Left lung (tissue), 10 donors: ENCODE data around the gene SPTBN4. TPM values are rescaled to one million over a fixed set of nuclear protein-coding genes. Genes with fewer than 3 reads are reported as not detected.
"Not testable (repeated sequence)": the region's sequence is repeated elsewhere in the genome, so short reads cannot be mapped to it uniquely, and the experiment has no call there.

ENCODE experiments used
- ATAC-seq: fragments of 200-7000 bp; cut with Tn5 transposase; one replicate; pipeline ENCODE4 v1.9.1; 2020; ENCODE audit warnings: moderate library complexity
- DNase-seq, 4 donors: peaks; one replicate each; pipeline ENCODE4 v3.0.0-alpha.2; 2013 to 2020
- H3K27ac ChIP-seq, 2 donors: fragments of 200-600 bp; sonication (generic) in 1 of 2; one replicate each; pipeline versions ENCODE4 v1.5.0 to v1.8.0; 2020 to 2021
- H3K27me3 ChIP-seq, 2 donors: fragments of 200-600 bp; sonication (generic) in 1 of 2; one replicate each; pipeline versions ENCODE4 v1.5.0 to v1.8.0; 2020 to 2021
- H3K36me3 ChIP-seq, 2 donors: fragments of 200-600 bp; sonication (generic) in 1 of 2; one replicate each; pipeline versions ENCODE4 v1.5.0 to v1.8.0; 2020 to 2021
- H3K4me1 ChIP-seq, 2 donors: fragments of 200-600 bp; one replicate each; pipeline ENCODE4 v1.8.0; 2021
- H3K4me3 ChIP-seq, 2 donors: fragments of 200-600 bp; sonication (generic) in 1 of 2; one replicate each; pipeline versions ENCODE4 v1.5.0 to v1.8.0; 2020 to 2021; ENCODE audit warnings: mild to moderate bottlenecking in 1 of 2
- H3K9me3 ChIP-seq, 2 donors: fragments of 200-600 bp; sonication (generic) in 1 of 2; one replicate each; pipeline versions ENCODE4 v1.5.0 to v1.8.0; 2020 to 2021
- intact Hi-C, 2 donors: fragments of 100-400 bp; cut with DNase I; formaldehyde crosslinking; loops; one replicate each; pipeline versions ENCODE4 v1.11.2 to v1.14.2; 2022
- polyA plus RNA-seq, 6 donors: library from polyadenylated mRNA; unstranded; fragments of 120-200 nt; gene quantifications; one replicate each; pipeline ENCODE4 v1.2.1, GENCODE V29; 2013; ENCODE audit not compliant: insufficient read length in 6 of 6
- total RNA-seq, 2 donors: library from RNA; stranded (reverse); fragmentation: NEBNext Ultra II Directional; extraction: Animal tissue kit (Norgen Biotek cat#: 25700); gene quantifications; one replicate each; pipeline ENCODE4 v1.2.1, GENCODE V29; 2021
- TF ChIP-seq, protein P1 (sequence below), 2 donors: fragments of 200-600 bp; sonication (generic) in 1 of 2; IDR thresholded peaks; one replicate each; pipeline versions ENCODE4 v1.5.0 to v1.8.0; 2021; ENCODE audit warnings: antibody characterized with exemption in 2 of 2
- donor health status: DM: no; HTN: yes; CAD: no.
- donor health status: DM: no; HTN: no; CAD: no.

The SPTBN4 gene
- total and polyA plus RNA-seq, 8 donors = 0.42 to 2.5 (median 1.3) TPM

DNA sequence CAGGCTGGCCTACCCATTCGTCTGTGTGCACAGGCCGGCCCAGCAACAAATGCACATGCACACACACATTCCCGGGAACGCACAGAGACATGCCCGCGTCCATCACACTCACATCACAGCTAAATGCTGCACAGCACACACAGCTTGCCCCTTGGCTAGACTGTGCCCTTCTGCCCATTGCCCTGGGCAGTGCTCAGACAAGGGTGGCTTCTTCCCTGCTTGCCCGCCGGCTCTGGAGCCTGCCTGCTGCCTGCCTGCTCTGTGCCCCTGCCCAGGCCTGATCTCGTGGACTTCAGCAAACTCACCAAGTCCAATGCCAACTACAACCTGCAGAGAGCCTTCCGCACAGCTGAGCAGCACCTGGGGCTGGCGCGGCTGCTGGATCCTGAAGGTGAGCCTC, 30.4 kb downstream of the SPTBN4 start:
- Histone ChIP-seq H3K4me3 (no peak overlapping the region), H3K9me3 (no peaks in the 10 kb centered on the region), H3K4me1 (no peaks in the 10 kb centered on the region), H3K36me3 (no peaks in the 10 kb centered on the region), H3K27ac (no peak overlapping the region), H3K27me3 (peaks cover 0 to 15% of the 10 kb centered on the region in 2 donors)
- TF ChIP-seq, protein P1, sequence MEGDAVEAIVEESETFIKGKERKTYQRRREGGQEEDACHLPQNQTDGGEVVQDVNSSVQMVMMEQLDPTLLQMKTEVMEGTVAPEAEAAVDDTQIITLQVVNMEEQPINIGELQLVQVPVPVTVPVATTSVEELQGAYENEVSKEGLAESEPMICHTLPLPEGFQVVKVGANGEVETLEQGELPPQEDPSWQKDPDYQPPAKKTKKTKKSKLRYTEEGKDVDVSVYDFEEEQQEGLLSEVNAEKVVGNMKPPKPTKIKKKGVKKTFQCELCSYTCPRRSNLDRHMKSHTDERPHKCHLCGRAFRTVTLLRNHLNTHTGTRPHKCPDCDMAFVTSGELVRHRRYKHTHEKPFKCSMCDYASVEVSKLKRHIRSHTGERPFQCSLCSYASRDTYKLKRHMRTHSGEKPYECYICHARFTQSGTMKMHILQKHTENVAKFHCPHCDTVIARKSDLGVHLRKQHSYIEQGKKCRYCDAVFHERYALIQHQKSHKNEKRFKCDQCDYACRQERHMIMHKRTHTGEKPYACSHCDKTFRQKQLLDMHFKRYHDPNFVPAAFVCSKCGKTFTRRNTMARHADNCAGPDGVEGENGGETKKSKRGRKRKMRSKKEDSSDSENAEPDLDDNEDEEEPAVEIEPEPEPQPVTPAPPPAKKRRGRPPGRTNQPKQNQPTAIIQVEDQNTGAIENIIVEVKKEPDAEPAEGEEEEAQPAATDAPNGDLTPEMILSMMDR (IDR thresholded peaks at IDR 0.05) = no peak
- ATAC-seq (no peak), DNase-seq (no peak)
- intact Hi-C loops = no loop called here

DNA sequence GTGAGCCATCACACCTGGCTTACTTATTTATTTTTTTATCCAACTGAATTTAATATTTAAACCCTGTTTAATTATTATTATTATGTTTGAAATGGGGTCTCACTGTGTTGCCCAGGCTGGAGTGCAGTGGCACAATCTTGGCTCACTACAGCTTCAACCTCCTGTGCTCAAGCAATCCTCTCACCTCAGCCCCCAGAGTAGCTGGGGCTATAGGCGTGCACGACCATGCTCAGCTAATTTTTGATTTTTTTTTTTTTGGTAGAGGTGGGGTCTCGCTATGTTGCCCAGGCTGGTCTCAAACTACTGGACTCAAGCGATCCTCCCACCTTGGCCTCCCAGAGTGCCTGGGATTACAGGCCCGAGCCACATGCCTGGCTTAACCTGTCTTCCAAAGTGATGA, 32.5 kb downstream of the SPTBN4 start:
- H3K27ac ChIP-seq = no peak overlapping the region
- H3K4me3 ChIP-seq = no peak overlapping the region
- intact Hi-C loops = no loop called here
- ATAC-seq (no peak), DNase-seq (no peak)
- peaks cover 0 to 15% of the 10 kb centered on the region in 2 donors for H3K27me3 ChIP-seq
- no peaks in the 10 kb centered on the region for H3K4me1 ChIP-seq
- TF ChIP-seq, protein P1 (IDR thresholded peaks at IDR 0.05) = no peak
- H3K9me3 ChIP-seq = no peaks in the 10 kb centered on the region
- no peaks in the 10 kb centered on the region for H3K36me3 ChIP-seq

DNA sequence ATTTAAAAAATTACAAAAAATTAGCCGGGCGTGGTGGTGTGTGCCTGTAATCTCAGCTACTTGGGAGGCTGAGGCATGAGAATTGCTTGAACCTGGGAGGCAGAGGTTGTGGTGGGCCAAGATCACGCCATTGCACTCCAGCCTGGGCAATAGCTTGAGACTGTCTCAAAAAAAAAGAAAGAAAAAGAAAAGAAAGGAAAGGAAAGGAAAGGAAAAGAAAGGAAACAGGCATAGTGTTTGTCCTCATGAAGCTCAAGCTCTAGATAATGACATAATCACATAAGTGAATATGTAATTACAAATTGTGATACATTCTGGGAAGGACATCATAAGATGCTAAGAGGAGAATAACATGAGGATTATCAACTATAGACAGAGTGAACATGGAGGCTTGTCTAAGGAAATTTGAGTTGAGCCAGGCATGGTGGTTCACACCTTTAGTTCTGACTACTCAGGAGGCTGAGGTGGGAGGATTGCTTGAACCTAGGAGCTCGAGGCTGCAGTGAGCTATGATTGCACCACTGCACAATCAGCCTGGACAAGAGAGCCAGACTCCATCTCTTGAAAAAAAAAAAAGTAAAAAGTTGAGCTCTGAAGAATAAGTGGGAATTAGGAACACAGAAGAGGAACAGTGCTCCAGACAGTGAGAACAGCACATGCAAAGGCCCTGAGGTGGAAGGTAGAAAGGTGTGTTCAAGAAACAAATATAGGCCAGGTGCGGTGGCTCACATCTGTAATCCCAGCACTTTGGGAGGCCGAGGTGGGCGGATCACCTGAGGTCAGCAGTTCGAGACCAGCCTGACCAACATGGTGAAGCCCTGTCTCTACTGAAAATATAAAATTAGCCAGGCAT, 34.1 kb downstream of the SPTBN4 start:
- intact Hi-C loops, H3K4me3 ChIP-seq, H3K9me3 ChIP-seq, DNase-seq, H3K36me3 ChIP-seq, H3K27ac ChIP-seq, H3K4me1 ChIP-seq, ATAC-seq: not testable (repeated sequence)
- H3K27me3 ChIP-seq = peaks cover 0 to 15% of the 10 kb centered on the region in 2 donors

DNA sequence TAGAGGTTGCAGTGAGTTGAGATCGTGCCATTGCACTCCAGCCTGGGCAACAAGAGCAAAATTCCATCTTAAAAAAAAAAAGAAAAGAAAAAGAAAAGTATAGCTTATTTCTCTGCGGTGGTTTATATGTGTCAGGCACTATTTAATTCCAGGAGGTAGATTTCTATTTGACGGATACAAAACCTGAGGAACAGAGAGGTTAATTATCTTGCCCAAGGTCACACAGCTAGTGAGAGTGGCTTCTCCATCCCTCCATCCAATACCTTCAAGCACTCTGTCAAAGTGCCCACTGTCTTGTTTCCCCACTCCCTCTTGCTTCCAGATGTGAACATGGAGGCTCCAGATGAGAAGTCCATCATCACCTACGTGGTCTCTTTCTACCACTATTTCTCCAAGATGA, 34.8 kb downstream of the SPTBN4 start:
- Histone ChIP-seq H3K4me1 (no peaks in the 10 kb centered on the region), H3K27ac (no peak overlapping the region), H3K9me3 (no peaks in the 10 kb centered on the region), H3K27me3 (peaks cover 0 to 15% of the 10 kb centered on the region in 2 donors), H3K4me3 (no peak overlapping the region), H3K36me3 (no peaks in the 10 kb centered on the region)
- ATAC-seq (no peak), DNase-seq (no peak)
- intact Hi-C loops = no loop called here
- TF ChIP-seq, protein P1 (IDR thresholded peaks at IDR 0.05) = no peak

DNA sequence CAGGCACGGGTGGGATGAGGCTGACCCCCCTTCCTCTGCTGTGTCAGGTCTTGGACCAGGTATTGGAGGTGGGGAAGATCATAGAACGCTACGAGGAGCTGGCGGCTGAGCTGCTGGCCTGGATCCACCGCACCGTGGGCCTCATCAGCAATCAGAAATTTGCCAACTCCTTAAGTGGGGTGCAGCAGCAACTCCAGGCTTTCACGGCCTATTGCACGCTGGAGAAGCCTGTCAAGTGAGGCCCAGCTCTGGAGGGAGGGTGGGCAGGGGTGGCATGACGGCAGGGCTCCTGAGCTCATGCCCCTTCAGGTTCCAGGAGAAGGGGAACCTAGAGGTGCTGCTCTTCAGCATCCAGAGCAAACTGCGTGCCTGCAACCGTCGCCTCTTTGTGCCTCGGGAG, 35.3 kb downstream of the SPTBN4 start:
- H3K4me1 ChIP-seq = no peaks in the 10 kb centered on the region
- intact Hi-C loops = no loop called here
- DNase-seq = no peak
- no peak overlapping the region for H3K27ac ChIP-seq
- no peaks in the 10 kb centered on the region for H3K36me3 ChIP-seq
- H3K9me3 ChIP-seq = no peaks in the 10 kb centered on the region
- H3K27me3 ChIP-seq = peaks cover 0 to 15% of the 10 kb centered on the region in 2 donors
- ATAC-seq = no peak
- TF ChIP-seq, protein P1 (IDR thresholded peaks at IDR 0.05) = no peak
- no peak overlapping the region for H3K4me3 ChIP-seq
